ENCODE data around the gene PDE6B.

DNA sequence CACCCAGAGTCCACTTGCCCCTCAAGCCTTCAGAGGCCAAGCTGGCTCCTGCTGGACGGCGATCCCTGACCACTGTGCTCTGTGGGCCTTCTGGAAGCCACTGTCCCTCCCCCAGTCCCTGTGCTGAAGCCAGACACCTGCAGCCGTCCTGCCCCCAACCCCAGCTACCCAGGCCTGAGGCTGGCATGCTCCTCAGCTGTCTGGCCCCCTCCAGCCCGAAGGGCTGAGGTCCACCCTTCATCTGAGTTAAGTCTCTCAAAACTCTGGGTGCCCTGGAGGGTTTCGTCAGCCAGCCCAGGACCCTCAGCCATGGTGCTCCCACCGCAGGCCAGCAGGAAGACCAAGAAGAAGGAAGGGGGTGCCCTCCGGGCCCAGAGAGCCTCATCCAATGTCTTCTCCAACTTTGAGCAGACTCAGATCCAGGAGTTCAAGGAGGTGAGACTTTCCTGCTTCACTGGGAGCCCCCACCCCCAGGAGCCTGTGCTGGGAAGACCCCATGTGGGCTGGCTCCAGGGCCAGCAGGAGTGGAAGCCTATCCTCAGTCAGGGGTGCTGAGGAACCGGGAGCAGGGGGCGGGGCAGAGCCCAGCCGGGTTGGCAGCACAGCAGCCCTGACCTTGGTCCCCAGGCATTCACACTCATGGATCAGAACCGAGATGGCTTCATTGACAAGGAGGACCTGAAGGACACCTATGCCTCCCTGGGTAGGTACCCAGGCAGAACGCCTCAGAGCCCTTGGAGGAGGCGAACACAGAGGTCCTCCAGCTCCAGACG, 53.1 kb downstream of the PDE6B start:
- TF ChIP-seq, protein P1, sequence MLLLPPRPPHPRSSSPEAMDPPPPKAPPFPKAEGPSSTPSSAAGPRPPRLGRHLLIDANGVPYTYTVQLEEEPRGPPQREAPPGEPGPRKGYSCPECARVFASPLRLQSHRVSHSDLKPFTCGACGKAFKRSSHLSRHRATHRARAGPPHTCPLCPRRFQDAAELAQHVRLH (CRISPR knock-in tag; IDR thresholded peaks at IDR 0.05; ENCODE audit: borderline replicate concordance, low read depth): no peak
- TF ChIP-seq ZNF792 (CRISPR knock-in tag; IDR thresholded peaks at IDR 0.05) (no peak), KDM4B (CRISPR knock-in tag; IDR thresholded peaks at IDR 0.05) (no peak), ZNF496 (CRISPR knock-in tag; IDR thresholded peaks at IDR 0.05; ENCODE audit: insufficient replicate concordance) (no peak), RBM39 (IDR thresholded peaks at IDR 0.05; ENCODE audit: low read depth, low read length, poor library complexity, severe bottlenecking) (no peak), POLR2A (IDR thresholded peaks at IDR 0.05; ENCODE audit: insufficient read depth in 1 of 2, low read depth in 2 of 2, low read length in 2 of 2) (no peak; a peak in 1 of 4 replicates), NR2C2 (CRISPR knock-in tag; IDR thresholded peaks at IDR 0.05; ENCODE audit: borderline replicate concordance) (no peak), ZNF605 (CRISPR knock-in tag; IDR thresholded peaks at IDR 0.05) (no peak), PHF8 (CRISPR knock-in tag; IDR thresholded peaks at IDR 0.05) (no peak)
- TF ChIP-seq, protein P2, sequence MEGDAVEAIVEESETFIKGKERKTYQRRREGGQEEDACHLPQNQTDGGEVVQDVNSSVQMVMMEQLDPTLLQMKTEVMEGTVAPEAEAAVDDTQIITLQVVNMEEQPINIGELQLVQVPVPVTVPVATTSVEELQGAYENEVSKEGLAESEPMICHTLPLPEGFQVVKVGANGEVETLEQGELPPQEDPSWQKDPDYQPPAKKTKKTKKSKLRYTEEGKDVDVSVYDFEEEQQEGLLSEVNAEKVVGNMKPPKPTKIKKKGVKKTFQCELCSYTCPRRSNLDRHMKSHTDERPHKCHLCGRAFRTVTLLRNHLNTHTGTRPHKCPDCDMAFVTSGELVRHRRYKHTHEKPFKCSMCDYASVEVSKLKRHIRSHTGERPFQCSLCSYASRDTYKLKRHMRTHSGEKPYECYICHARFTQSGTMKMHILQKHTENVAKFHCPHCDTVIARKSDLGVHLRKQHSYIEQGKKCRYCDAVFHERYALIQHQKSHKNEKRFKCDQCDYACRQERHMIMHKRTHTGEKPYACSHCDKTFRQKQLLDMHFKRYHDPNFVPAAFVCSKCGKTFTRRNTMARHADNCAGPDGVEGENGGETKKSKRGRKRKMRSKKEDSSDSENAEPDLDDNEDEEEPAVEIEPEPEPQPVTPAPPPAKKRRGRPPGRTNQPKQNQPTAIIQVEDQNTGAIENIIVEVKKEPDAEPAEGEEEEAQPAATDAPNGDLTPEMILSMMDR (CRISPR knock-in tag; IDR thresholded peaks at IDR 0.05): no peak
- TF ChIP-seq, protein P3, sequence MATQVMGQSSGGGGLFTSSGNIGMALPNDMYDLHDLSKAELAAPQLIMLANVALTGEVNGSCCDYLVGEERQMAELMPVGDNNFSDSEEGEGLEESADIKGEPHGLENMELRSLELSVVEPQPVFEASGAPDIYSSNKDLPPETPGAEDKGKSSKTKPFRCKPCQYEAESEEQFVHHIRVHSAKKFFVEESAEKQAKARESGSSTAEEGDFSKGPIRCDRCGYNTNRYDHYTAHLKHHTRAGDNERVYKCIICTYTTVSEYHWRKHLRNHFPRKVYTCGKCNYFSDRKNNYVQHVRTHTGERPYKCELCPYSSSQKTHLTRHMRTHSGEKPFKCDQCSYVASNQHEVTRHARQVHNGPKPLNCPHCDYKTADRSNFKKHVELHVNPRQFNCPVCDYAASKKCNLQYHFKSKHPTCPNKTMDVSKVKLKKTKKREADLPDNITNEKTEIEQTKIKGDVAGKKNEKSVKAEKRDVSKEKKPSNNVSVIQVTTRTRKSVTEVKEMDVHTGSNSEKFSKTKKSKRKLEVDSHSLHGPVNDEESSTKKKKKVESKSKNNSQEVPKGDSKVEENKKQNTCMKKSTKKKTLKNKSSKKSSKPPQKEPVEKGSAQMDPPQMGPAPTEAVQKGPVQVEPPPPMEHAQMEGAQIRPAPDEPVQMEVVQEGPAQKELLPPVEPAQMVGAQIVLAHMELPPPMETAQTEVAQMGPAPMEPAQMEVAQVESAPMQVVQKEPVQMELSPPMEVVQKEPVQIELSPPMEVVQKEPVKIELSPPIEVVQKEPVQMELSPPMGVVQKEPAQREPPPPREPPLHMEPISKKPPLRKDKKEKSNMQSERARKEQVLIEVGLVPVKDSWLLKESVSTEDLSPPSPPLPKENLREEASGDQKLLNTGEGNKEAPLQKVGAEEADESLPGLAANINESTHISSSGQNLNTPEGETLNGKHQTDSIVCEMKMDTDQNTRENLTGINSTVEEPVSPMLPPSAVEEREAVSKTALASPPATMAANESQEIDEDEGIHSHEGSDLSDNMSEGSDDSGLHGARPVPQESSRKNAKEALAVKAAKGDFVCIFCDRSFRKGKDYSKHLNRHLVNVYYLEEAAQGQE (IDR thresholded peaks at IDR 0.05; ENCODE audit: borderline replicate concordance in 1 of 2, low read depth in 1 of 2, low read length in 2 of 2): no peak
- TF ChIP-seq, protein P4, sequence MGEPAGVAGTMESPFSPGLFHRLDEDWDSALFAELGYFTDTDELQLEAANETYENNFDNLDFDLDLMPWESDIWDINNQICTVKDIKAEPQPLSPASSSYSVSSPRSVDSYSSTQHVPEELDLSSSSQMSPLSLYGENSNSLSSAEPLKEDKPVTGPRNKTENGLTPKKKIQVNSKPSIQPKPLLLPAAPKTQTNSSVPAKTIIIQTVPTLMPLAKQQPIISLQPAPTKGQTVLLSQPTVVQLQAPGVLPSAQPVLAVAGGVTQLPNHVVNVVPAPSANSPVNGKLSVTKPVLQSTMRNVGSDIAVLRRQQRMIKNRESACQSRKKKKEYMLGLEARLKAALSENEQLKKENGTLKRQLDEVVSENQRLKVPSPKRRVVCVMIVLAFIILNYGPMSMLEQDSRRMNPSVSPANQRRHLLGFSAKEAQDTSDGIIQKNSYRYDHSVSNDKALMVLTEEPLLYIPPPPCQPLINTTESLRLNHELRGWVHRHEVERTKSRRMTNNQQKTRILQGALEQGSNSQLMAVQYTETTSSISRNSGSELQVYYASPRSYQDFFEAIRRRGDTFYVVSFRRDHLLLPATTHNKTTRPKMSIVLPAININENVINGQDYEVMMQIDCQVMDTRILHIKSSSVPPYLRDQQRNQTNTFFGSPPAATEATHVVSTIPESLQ (CRISPR knock-in tag; conservative IDR thresholded peaks at IDR 0.05): no peak
